SW480 (cell line): Measurements from ENCODE around the gene BCAS1.

Source experiments
- DNase-seq: peaks from one replicate; pipeline ENCODE4 v3.0.0-alpha.2; 2016; ENCODE audit warnings: low spot score

BCAS1 gene

GRCh38 chr20:53904261-53904660, 166.1 kb downstream of the BCAS1 start:
- no peak for DNase-seq

DNA sequence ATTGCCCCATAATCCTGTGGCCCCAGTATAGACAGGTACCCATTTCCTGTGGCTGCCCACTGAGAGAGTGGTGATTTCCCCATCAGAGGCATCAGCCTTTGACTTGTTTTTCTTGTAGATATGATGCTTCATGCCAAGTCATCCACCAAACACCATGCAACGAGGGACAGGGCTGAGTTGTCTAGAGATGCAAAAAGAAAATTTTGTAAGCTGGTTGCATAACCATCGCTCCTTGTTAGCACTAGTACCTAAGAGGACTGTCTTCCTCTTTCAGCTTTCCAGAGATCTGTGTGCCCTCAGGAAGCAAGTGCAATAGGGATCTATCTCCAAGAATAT, 166.8 kb downstream of the BCAS1 start:
- DNase-seq: no peak

- DNase-seq: no peak
Observed at GRCh38 chr20:53902968-53903651, 167.3 kb downstream of the BCAS1 start.

- DNase-seq: no peak
Observed at GRCh38 chr20:53901497-53902096, 168.8 kb downstream of the BCAS1 start.

- no peak for DNase-seq
Observed at GRCh38 chr20:53901064-53901463, 169.3 kb downstream of the BCAS1 start.

GRCh38 chr20:53900380-53900999, 169.9 kb downstream of the BCAS1 start:
- peak; percentile 36 for DNase-seq

- peak; percentile 96 for DNase-seq
Observed at GRCh38 chr20:53899351-53900167, 170.8 kb downstream of the BCAS1 start.

DNA sequence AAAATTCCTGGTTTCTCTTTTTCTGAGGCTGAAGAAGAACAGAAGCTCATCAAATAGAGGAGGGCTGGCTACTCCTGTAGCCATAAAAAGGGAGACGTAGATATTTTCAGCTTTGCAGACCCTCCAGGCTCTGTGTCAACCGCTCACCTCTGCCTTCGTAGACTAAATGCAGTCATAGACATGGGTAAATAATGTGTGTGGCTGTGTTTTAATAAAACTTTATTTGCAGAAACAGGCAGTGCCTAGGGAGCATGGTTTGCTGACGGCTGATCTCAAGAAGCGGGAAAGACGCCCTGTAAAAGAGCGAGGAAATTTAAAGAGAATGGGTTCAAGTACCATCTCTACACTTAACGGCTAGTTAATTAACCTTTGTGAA, 171.8 kb downstream of the BCAS1 start:
- DNase-seq: no peak

GRCh38 chr20:53897884-53898555, 172.4 kb downstream of the BCAS1 start:
- DNase-seq: no peak

DNA sequence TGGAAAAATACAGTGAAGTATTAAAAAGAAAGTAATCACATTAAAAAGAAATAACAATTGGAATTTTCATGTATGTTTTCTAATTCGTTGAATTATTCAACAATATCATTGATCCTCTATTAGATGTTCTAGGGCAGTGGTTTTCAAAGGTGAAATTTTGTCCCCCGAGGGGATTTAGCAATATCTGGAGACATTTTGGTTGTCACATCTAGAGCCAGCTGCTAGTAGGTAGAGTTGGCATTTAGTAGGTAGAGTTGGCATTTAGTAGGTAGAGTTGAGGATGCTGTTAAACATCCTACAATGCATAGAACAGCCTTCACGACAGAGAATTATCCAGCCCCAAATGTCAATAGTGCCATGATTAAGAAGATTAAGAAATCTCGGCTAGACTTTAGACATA, 173.7 kb downstream of the BCAS1 start:
- no peak for DNase-seq

DNA sequence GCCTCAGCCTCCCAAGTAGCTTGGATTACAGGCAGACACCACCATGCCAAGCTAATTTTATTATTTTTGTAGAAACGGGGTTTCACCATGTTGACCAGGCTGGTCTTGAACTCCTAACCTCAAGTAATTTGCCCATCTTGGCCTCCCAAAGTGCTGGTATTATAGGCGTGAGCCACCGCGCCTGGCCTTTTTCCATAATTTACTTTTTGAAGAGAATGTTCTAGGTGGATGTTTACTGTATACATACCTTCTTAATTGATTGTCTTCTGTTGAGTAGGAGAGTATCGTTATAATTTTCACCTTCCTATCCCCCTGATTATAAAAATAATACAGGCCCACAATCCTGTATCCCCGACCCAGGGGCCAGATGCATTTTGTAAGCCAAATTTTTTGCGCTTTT, 174.4 kb downstream of the BCAS1 start:
- DNase-seq: no peak

DNA sequence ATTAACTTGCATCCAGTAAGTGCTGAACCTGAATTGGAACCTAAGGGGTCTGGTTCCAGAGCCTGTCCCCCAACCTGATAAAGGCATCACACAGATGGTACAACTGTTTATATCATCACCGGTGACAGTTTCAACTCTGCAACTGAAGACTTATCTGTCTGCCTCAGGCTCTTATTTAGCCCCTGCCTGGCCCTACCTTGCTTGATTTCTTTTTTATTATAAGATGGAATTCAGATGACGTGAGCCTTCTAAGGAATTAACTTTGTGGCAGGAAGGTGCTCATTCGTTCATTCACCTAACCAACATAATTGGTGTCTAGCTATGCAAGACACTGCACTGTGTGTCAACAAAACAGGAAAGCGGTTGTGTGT, 175.0 kb downstream of the BCAS1 start:
- DNase-seq: no peak

DNA sequence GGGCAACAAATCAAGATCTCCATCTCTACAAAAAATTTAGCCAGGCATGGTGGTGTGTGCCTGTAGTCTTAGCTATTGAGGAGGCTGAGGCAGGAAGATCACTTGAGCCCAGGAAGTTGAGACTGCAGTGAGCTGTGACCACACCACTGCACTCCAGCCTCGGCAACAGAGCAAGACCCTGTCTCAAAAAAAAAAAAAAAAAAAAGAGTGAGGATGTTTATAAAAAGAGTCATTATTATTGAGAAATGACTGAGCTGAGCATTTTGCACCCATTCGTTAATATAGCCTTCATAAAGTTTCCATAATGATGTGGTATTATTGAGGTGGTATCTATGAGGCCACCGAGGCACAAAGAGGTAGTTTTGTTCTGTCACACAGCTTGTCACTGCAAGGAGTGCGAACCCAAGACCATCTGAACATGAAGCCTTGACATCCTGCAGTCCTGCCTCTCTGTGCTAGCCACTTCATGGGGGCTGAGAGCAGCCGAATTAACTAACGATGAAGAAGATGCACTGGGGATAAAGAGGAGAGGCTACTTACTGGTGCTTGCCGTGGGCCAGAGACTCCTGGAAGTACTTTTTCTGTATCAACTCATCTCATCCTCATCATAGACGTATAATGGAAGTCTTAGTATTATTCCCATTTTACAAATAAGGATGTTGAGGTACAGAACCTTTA, 175.5 kb downstream of the BCAS1 start:
- no peak for DNase-seq
